Fibroblast of mammary gland (primary cell): ENCODE results near the gene TOX2.

Source experiments
- DNase-seq: peaks from one replicate; pipeline ENCODE4 v3.0.0-alpha.2; 2010; ENCODE audit warnings: low read depth
- H3K4me3 ChIP-seq: 2 replicates; pipeline ENCODE4 v1.5.1; 2011; ENCODE audit warnings: low read depth, mild to moderate bottlenecking, low read length, moderate library complexity; ENCODE audit not compliant: control insufficient read depth
- TF ChIP-seq, protein P1 (sequence below): conservative IDR thresholded peaks from 2 replicates; pipeline ENCODE4 v1.5.1; 2011; ENCODE audit warnings: low read depth, low read length, inconsistent platforms; ENCODE audit not compliant: control insufficient read depth, insufficient read depth

The TOX2 gene

GRCh38 chr20:43919686-43920403 is 5.2 kb downstream of the TOX2 start:
- no peak overlapping the region for H3K4me3 ChIP-seq
- no peak for DNase-seq
- TF ChIP-seq, protein P1, sequence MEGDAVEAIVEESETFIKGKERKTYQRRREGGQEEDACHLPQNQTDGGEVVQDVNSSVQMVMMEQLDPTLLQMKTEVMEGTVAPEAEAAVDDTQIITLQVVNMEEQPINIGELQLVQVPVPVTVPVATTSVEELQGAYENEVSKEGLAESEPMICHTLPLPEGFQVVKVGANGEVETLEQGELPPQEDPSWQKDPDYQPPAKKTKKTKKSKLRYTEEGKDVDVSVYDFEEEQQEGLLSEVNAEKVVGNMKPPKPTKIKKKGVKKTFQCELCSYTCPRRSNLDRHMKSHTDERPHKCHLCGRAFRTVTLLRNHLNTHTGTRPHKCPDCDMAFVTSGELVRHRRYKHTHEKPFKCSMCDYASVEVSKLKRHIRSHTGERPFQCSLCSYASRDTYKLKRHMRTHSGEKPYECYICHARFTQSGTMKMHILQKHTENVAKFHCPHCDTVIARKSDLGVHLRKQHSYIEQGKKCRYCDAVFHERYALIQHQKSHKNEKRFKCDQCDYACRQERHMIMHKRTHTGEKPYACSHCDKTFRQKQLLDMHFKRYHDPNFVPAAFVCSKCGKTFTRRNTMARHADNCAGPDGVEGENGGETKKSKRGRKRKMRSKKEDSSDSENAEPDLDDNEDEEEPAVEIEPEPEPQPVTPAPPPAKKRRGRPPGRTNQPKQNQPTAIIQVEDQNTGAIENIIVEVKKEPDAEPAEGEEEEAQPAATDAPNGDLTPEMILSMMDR = no peak

DNA sequence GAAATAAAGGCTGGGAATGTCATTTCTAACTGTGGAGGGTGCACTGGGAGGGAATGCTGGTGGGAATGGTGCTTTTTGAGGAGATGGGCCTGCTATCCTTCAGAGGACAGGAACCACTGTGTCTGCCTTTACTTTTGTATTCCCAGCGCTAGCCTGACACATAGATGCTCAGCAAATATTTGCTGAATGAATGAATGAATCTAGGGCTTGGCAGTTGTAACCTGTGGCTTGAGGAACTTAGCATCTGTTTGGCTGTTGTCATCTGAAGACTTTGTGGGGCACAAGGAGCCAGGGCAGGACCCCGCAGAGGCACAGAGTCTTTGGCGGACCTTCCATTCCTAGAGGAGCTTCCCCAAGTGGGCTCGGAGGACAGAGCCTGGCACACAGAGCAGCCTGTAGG is 6.1 kb downstream of the TOX2 start:
- no peak for DNase-seq
- H3K4me3 ChIP-seq = no peak overlapping the region
- TF ChIP-seq, protein P1 = no peak

- DNase-seq = no peak
- H3K4me3 ChIP-seq = no peak overlapping the region
- TF ChIP-seq, protein P1 = no peak
Observed at GRCh38 chr20:43921227-43921780, 6.7 kb downstream of the TOX2 start.

- TF ChIP-seq, protein P1 = no peak
Observed at GRCh38 chr20:43922614-43923013, 8.0 kb downstream of the TOX2 start.

DNA sequence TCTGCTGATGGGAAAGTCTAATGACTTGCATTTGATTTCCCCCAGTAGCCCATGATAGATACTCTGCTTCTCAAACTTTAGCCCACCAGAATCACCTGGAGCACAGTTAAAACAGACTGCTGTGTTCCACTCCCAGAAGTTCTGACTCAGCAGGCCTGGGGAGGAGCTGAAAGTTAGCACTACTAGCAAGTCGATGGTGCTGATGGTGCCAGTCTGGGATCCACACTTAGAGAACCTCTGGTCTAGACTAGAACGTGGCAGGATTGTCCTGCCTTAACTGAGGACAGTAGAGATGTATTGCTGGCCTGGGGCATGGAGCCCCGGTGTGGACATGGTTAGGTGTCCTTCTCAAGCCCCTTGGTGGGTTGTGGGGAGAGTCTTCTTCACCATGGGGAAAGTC is 8.7 kb downstream of the TOX2 start:
- no peak overlapping the region for H3K4me3 ChIP-seq
- TF ChIP-seq, protein P1 = no peak
- DNase-seq = no peak

More at GRCh38 chr20:43922614-43923013, 8.0 kb downstream of the TOX2 start:
- H3K4me3 ChIP-seq = no peak overlapping the region
- no peak for DNase-seq

- no peak for DNase-seq
- TF ChIP-seq, protein P1 = no peak
- no peak overlapping the region for H3K4me3 ChIP-seq
Observed at GRCh38 chr20:43923917-43924316, 9.3 kb downstream of the TOX2 start.

DNA sequence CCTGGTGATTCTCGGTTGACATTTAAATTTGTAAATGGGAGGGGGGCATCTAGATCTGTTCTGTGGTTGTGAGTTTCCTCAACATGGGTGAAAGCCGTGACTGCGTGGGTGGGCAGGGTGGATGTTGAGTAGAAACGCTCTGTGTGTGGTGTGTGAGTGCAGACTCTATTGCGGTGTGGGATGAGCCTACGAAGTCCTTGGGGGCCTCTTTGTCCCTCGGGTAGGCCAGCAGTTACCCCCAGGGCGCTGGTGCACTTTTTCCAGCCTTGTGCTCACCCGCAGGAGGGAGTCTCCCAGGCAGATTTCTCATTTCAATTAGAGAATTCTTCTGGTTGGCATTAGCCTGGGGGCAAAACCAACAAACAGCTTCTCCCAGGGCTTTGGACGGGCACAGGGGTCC is 10.6 kb downstream of the TOX2 start:
- TF ChIP-seq, protein P1 = no peak
- no peak overlapping the region for H3K4me3 ChIP-seq
- DNase-seq = no peak
